T-helper 2 cell treated with Interferon-gamma antibody and Interleukin-4, amounts not matched to agents 5 μg/mL and 100 μg/mL, for 36 hours (primary cell): ENCODE data around the gene DLGAP5.

ENCODE experiments used
- DNase-seq: peaks from one replicate; pipeline ENCODE4 v3.0.0; 2021; ENCODE audit warnings: low spot score
- H3K27ac Mint-ChIP-seq: one replicate; pipeline ENCODE4 v1.8.0; 2021; ENCODE audit warnings: mild to moderate bottlenecking, mixed read lengths
- H3K27me3 Mint-ChIP-seq: one replicate; pipeline ENCODE4 v1.8.0; 2021; ENCODE audit warnings: low read depth, mixed read lengths
- H3K36me3 Mint-ChIP-seq: one replicate; pipeline ENCODE4 v1.8.0; 2021; ENCODE audit warnings: low read depth, mixed read lengths
- H3K4me1 Mint-ChIP-seq: one replicate; pipeline ENCODE4 v1.8.0; 2021; ENCODE audit warnings: low read depth, mixed read lengths
- H3K4me3 Mint-ChIP-seq: one replicate; pipeline ENCODE4 v1.8.0; 2022; ENCODE audit warnings: mild to moderate bottlenecking, moderate library complexity, mixed read lengths
- H3K9me3 Mint-ChIP-seq: one replicate; pipeline ENCODE4 v1.8.0; 2021; ENCODE audit warnings: mixed read lengths

The DLGAP5 gene

GRCh38 chr14:55201219-55202101 is 10.1 kb upstream of the DLGAP5 start:
- H3K27me3 Mint-ChIP-seq, result peaks cover 27% of the 10 kb centered on the region
- no peak overlapping the region for H3K27ac Mint-ChIP-seq
- H3K4me3 Mint-ChIP-seq, result no peak overlapping the region
- no peaks in the 10 kb centered on the region for H3K4me1 Mint-ChIP-seq
- DNase-seq, result no peak
- no peaks in the 10 kb centered on the region for H3K36me3 Mint-ChIP-seq
- H3K9me3 Mint-ChIP-seq, result no peaks in the 10 kb centered on the region

DNA sequence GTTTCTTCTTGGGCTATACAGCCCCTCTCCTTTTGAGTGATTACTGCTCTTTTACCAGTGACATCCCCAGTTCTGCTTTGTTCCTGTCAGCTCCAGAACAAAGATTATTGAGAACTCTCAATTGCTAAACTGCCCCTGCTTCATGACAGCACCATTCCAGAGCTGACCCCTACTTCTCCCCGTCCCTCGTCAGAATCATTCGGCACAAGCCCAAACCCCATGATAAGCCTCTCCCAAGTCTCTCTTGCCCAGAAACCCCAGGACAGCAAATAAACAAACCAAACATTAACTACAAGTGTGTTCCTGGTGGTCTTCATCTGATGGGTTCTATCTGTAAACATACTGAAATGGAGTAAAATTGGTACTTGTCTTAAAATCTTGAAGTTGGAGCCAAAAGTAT is 9.3 kb upstream of the DLGAP5 start:
- DNase-seq, result no peak
- Mint-ChIP-seq H3K4me1 (no peaks in the 10 kb centered on the region), H3K27me3 (peaks cover 26% of the 10 kb centered on the region), H3K36me3 (no peaks in the 10 kb centered on the region), H3K27ac (no peak overlapping the region), H3K9me3 (no peaks in the 10 kb centered on the region), H3K4me3 (no peak overlapping the region)

GRCh38 chr14:55198749-55199148 is 7.4 kb upstream of the DLGAP5 start:
- Mint-ChIP-seq H3K9me3 (no peaks in the 10 kb centered on the region), H3K36me3 (no peaks in the 10 kb centered on the region), H3K27ac (no peak overlapping the region), H3K4me3 (no peak overlapping the region), H3K4me1 (no peaks in the 10 kb centered on the region), H3K27me3 (peaks cover 23% of the 10 kb centered on the region)
- DNase-seq, result no peak

- Mint-ChIP-seq H3K27ac (no peak overlapping the region), H3K4me3 (no peak overlapping the region), H3K27me3 (peaks cover 11% of the 10 kb centered on the region), H3K9me3 (no peaks in the 10 kb centered on the region), H3K36me3 (no peaks in the 10 kb centered on the region), H3K4me1 (peaks cover 18% of the 10 kb centered on the region)
- no peak for DNase-seq
Measured at GRCh38 chr14:55194656-55195355, 3.4 kb upstream of the DLGAP5 start.

DNA sequence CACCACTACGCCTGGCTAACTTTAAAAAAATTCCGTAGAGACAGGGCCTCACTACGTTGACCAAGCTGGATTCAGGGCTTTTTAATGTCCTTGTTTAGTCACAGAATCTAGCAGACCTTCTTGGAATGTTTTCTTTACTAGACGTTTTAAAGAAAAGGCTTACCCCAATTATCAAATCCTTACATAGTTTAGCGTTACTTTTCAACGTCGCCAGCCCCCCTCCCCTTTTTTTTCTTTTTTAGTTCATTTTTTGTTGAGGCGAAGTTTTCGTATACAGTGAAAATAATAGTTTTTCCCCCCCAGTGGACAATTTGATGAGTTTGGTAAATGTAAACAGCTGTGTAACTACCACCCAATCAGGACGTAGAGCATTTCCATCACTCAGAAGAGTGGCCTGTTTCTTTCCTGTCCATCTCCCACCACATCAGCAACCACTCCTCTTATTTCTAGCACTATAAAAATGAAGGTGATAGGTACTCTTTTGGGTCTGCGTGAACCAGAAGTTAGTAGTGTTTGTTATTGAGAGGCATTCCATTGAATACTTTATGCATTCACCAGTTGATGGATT is 753 bp upstream of the DLGAP5 start:
- DNase-seq, result no peak
- H3K4me1 Mint-ChIP-seq, result peaks cover 31% of the 10 kb centered on the region
- peaks cover 3% of the 10 kb centered on the region for H3K27me3 Mint-ChIP-seq
- H3K9me3 Mint-ChIP-seq, result no peaks in the 10 kb centered on the region
- H3K36me3 Mint-ChIP-seq, result peaks cover 13% of the 10 kb centered on the region
- H3K4me3 Mint-ChIP-seq, result peak overlapping the region; percentile 99
- peak overlapping the region; percentile 87 for H3K27ac Mint-ChIP-seq

DNA sequence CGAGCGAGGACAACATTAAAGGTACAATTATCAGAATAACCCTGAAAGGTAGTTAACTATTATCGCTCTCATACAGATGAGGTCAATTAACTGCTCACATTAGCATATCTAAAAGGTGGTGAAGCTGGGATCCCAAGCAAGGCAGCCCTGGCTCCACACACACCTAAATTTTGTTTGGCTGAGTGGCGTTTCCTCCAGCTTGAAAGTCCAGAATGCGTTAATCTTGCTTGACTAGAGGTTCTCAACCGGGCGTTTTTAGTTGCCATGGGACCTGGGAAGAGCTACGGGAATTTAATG is 531 bp downstream of the DLGAP5 start:
- no peak for DNase-seq
- H3K36me3 Mint-ChIP-seq, result peaks cover 21% of the 10 kb centered on the region
- H3K4me3 Mint-ChIP-seq, result peak overlapping the region; percentile 99
- peak overlapping the region; percentile 87 for H3K27ac Mint-ChIP-seq
- H3K9me3 Mint-ChIP-seq, result no peaks in the 10 kb centered on the region
- H3K27me3 Mint-ChIP-seq, result peaks cover 3% of the 10 kb centered on the region
- peaks cover 36% of the 10 kb centered on the region for H3K4me1 Mint-ChIP-seq

- Mint-ChIP-seq H3K27ac (no peak overlapping the region), H3K4me3 (peak overlapping the region; percentile 99), H3K9me3 (no peaks in the 10 kb centered on the region), H3K36me3 (peaks cover 23% of the 10 kb centered on the region), H3K4me1 (peaks cover 37% of the 10 kb centered on the region), H3K27me3 (no peaks in the 10 kb centered on the region)
- DNase-seq, result no peak
Measured at GRCh38 chr14:55188686-55189295, 2.6 kb downstream of the DLGAP5 start.

GRCh38 chr14:55180434-55180833 is 11.0 kb downstream of the DLGAP5 start:
- Mint-ChIP-seq H3K27me3 (no peaks in the 10 kb centered on the region), H3K4me3 (no peak overlapping the region), H3K4me1 (peaks cover 10% of the 10 kb centered on the region), H3K27ac (no peak overlapping the region), H3K36me3 (peaks cover 51% of the 10 kb centered on the region), H3K9me3 (no peaks in the 10 kb centered on the region)
- no peak for DNase-seq

- no peaks in the 10 kb centered on the region for H3K9me3 Mint-ChIP-seq
- peaks cover 51% of the 10 kb centered on the region for H3K36me3 Mint-ChIP-seq
- no peaks in the 10 kb centered on the region for H3K27me3 Mint-ChIP-seq
- no peak overlapping the region for H3K27ac Mint-ChIP-seq
- no peak overlapping the region for H3K4me3 Mint-ChIP-seq
- DNase-seq, result no peak
- H3K4me1 Mint-ChIP-seq, result peaks cover 10% of the 10 kb centered on the region
Measured at GRCh38 chr14:55180006-55180405, 11.4 kb downstream of the DLGAP5 start.

GRCh38 chr14:55170526-55170925 is 20.9 kb downstream of the DLGAP5 start:
- H3K36me3 Mint-ChIP-seq, result peaks cover 42% of the 10 kb centered on the region
- no peaks in the 10 kb centered on the region for H3K4me1 Mint-ChIP-seq
- no peaks in the 10 kb centered on the region for H3K27me3 Mint-ChIP-seq
- no peak overlapping the region for H3K4me3 Mint-ChIP-seq
- no peaks in the 10 kb centered on the region for H3K9me3 Mint-ChIP-seq
- H3K27ac Mint-ChIP-seq, result no peak overlapping the region
- no peak for DNase-seq

- Mint-ChIP-seq H3K27ac (no peak overlapping the region), H3K36me3 (peaks cover 58% of the 10 kb centered on the region), H3K27me3 (no peaks in the 10 kb centered on the region), H3K4me3 (no peak overlapping the region), H3K4me1 (peaks cover 18% of the 10 kb centered on the region), H3K9me3 (no peaks in the 10 kb centered on the region)
- DNase-seq, result no peak
Measured at GRCh38 chr14:55160989-55161388, 30.4 kb downstream of the DLGAP5 start.

- Mint-ChIP-seq H3K4me3 (no peak overlapping the region), H3K27me3 (no peaks in the 10 kb centered on the region), H3K4me1 (peaks cover 15% of the 10 kb centered on the region), H3K9me3 (no peaks in the 10 kb centered on the region), H3K27ac (no peak overlapping the region), H3K36me3 (peaks cover 48% of the 10 kb centered on the region)
- DNase-seq, result no peak
Measured at GRCh38 chr14:55158412-55158811, 33.0 kb downstream of the DLGAP5 start.

- H3K4me3 Mint-ChIP-seq, result no peak overlapping the region
- peaks cover 47% of the 10 kb centered on the region for H3K36me3 Mint-ChIP-seq
- no peaks in the 10 kb centered on the region for H3K9me3 Mint-ChIP-seq
- peaks cover 15% of the 10 kb centered on the region for H3K4me1 Mint-ChIP-seq
- H3K27ac Mint-ChIP-seq, result no peak overlapping the region
- no peaks in the 10 kb centered on the region for H3K27me3 Mint-ChIP-seq
- no peak for DNase-seq
Measured at GRCh38 chr14:55157080-55157479, 34.3 kb downstream of the DLGAP5 start.

- H3K27me3 Mint-ChIP-seq, result no peaks in the 10 kb centered on the region
- H3K36me3 Mint-ChIP-seq, result peaks cover 53% of the 10 kb centered on the region
- no peak for DNase-seq
- no peak overlapping the region for H3K27ac Mint-ChIP-seq
- H3K4me1 Mint-ChIP-seq, result peaks cover 8% of the 10 kb centered on the region
- no peak overlapping the region for H3K4me3 Mint-ChIP-seq
- no peaks in the 10 kb centered on the region for H3K9me3 Mint-ChIP-seq
Measured at GRCh38 chr14:55153951-55154350, 37.4 kb downstream of the DLGAP5 start.
